Measurements from ENCODE around the gene SHC3.

SHC3 gene

GRCh38 chr9:89115426-89115825 is 63.2 kb downstream of the SHC3 start:
- no peaks in the 10 kb centered on the region for H3K27me3 ChIP-seq (ENCODE audit: control insufficient read depth in 1 of 2, insufficient read depth in 2 of 2, low read length in 2 of 2)

GRCh38 chr9:89114741-89115140 is 63.9 kb downstream of the SHC3 start:
- Histone ChIP-seq H3K4me3 (ENCODE audit: low read depth in 1 of 2, low read length in 2 of 2) (no peak overlapping the region), H3K4me1 (ENCODE audit: control insufficient read depth in 1 of 2, insufficient read depth in 2 of 2, low read length in 2 of 2) (no peaks in the 10 kb centered on the region), H3K27ac (ENCODE audit: low read depth, low read length) (no peak overlapping the region), H3K27me3 (ENCODE audit: control insufficient read depth in 1 of 2, insufficient read depth in 2 of 2, low read length in 2 of 2) (no peaks in the 10 kb centered on the region), H3K9me3 (ENCODE audit: control insufficient read depth in 1 of 2, low read length in 2 of 2) (no peaks in the 10 kb centered on the region), H3K9ac (ENCODE audit: low read depth in 1 of 2, low read length in 2 of 2) (no peak overlapping the region), H3K36me3 (ENCODE audit: control insufficient read depth in 1 of 2, insufficient read depth in 2 of 2, low read length in 2 of 2) (no peaks in the 10 kb centered on the region)

More at GRCh38 chr9:89115426-89115825, 63.2 kb downstream of the SHC3 start:
- Histone ChIP-seq H3K9ac (ENCODE audit: low read depth in 1 of 2, low read length in 2 of 2) (no peak overlapping the region), H3K4me1 (ENCODE audit: control insufficient read depth in 1 of 2, insufficient read depth in 2 of 2, low read length in 2 of 2) (no peaks in the 10 kb centered on the region), H3K36me3 (ENCODE audit: control insufficient read depth in 1 of 2, insufficient read depth in 2 of 2, low read length in 2 of 2) (no peaks in the 10 kb centered on the region), H3K27ac (ENCODE audit: low read depth, low read length) (no peak overlapping the region), H3K9me3 (ENCODE audit: control insufficient read depth in 1 of 2, low read length in 2 of 2) (no peaks in the 10 kb centered on the region), H3K4me3 (ENCODE audit: low read depth in 1 of 2, low read length in 2 of 2) (no peak overlapping the region)

DNA sequence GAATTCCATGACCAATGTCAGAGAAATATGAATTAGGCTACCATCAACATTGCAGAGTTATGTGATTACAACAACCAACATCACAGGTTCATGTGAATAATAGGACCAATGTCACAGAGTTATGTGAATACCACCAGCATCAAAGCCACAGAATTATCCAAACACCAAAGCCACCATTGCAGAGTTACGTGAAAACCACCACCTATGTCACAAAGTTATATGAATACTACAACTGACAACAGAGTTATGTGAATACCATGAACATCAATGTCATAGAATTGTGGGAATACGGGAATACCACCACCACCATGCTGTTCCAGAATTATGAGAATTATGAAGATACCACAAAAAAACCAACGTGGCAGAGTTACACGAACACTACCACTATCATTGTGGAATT is 64.8 kb downstream of the SHC3 start:
- Histone ChIP-seq H3K27ac (ENCODE audit: low read depth, low read length) (no peak overlapping the region), H3K9ac (ENCODE audit: low read depth in 1 of 2, low read length in 2 of 2) (no peak overlapping the region), H3K36me3 (ENCODE audit: control insufficient read depth in 1 of 2, insufficient read depth in 2 of 2, low read length in 2 of 2) (no peaks in the 10 kb centered on the region)

DNA sequence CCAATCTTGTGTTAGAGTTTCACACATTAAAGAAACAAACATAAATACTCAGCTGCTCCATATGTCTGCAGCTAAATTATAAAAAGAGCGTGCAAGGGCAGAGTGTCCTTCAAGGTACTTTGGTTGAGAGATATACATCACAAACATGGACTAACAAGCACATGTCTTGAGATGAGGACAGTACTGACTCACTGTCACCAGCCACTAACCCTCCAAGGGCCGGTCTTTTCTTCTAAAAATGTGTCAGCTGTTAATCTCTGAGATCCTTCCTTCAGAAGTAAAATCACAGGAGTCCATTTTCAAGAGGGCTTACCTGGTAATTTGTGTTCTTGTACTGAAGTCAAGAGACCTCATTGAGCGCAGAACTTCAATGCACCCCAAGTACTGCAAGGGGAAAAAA is 66.4 kb downstream of the SHC3 start:
- Histone ChIP-seq H3K27ac (ENCODE audit: low read depth, low read length) (no peak overlapping the region), H3K36me3 (ENCODE audit: control insufficient read depth in 1 of 2, insufficient read depth in 2 of 2, low read length in 2 of 2) (no peaks in the 10 kb centered on the region), H3K4me3 (ENCODE audit: low read depth in 1 of 2, low read length in 2 of 2) (no peak overlapping the region), H3K27me3 (ENCODE audit: control insufficient read depth in 1 of 2, insufficient read depth in 2 of 2, low read length in 2 of 2) (no peaks in the 10 kb centered on the region), H3K9me3 (ENCODE audit: control insufficient read depth in 1 of 2, low read length in 2 of 2) (no peaks in the 10 kb centered on the region), H3K4me1 (ENCODE audit: control insufficient read depth in 1 of 2, insufficient read depth in 2 of 2, low read length in 2 of 2) (no peaks in the 10 kb centered on the region), H3K9ac (ENCODE audit: low read depth in 1 of 2, low read length in 2 of 2) (no peak overlapping the region)

More for the DNA sequence above, 64.8 kb downstream of the SHC3 start:
- Histone ChIP-seq H3K4me3 (ENCODE audit: low read depth in 1 of 2, low read length in 2 of 2) (no peak overlapping the region), H3K27me3 (ENCODE audit: control insufficient read depth in 1 of 2, insufficient read depth in 2 of 2, low read length in 2 of 2) (no peaks in the 10 kb centered on the region), H3K4me1 (ENCODE audit: control insufficient read depth in 1 of 2, insufficient read depth in 2 of 2, low read length in 2 of 2) (no peaks in the 10 kb centered on the region), H3K9me3 (ENCODE audit: control insufficient read depth in 1 of 2, low read length in 2 of 2) (no peaks in the 10 kb centered on the region)

- Histone ChIP-seq H3K9ac (ENCODE audit: low read depth in 1 of 2, low read length in 2 of 2) (no peak overlapping the region), H3K4me3 (ENCODE audit: low read depth in 1 of 2, low read length in 2 of 2) (no peak overlapping the region), H3K36me3 (ENCODE audit: control insufficient read depth in 1 of 2, insufficient read depth in 2 of 2, low read length in 2 of 2) (no peaks in the 10 kb centered on the region), H3K27ac (ENCODE audit: low read depth, low read length) (no peak overlapping the region), H3K27me3 (ENCODE audit: control insufficient read depth in 1 of 2, insufficient read depth in 2 of 2, low read length in 2 of 2) (no peaks in the 10 kb centered on the region), H3K4me1 (ENCODE audit: control insufficient read depth in 1 of 2, insufficient read depth in 2 of 2, low read length in 2 of 2) (no peaks in the 10 kb centered on the region), H3K9me3 (ENCODE audit: control insufficient read depth in 1 of 2, low read length in 2 of 2) (no peaks in the 10 kb centered on the region)
Measured at GRCh38 chr9:89109666-89110065, 69.0 kb downstream of the SHC3 start.

DNA sequence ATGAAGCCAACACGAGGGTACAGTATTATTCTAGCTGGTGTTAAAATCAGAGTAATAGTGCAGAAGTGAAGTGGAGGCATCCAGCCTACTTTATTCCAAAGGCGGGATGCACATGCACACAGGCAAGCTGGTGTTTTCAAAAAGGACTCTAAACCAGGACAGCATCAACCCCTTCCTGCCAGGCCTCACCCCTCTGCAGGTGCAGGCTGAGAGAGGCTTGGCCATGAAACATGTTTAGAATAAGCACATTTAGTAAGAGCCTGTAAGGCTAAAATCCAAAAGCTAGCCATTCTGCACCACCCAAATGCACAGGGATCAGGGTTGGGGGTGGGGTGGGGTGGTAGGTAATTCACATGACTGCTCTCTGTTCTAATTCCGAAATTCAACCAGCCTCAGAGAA is 71.2 kb downstream of the SHC3 start:
- Histone ChIP-seq H3K27ac (ENCODE audit: low read depth, low read length) (no peak overlapping the region), H3K4me1 (ENCODE audit: control insufficient read depth in 1 of 2, insufficient read depth in 2 of 2, low read length in 2 of 2) (no peaks in the 10 kb centered on the region), H3K9me3 (ENCODE audit: control insufficient read depth in 1 of 2, low read length in 2 of 2) (no peaks in the 10 kb centered on the region), H3K4me3 (ENCODE audit: low read depth in 1 of 2, low read length in 2 of 2) (no peak overlapping the region), H3K27me3 (ENCODE audit: control insufficient read depth in 1 of 2, insufficient read depth in 2 of 2, low read length in 2 of 2) (no peaks in the 10 kb centered on the region), H3K9ac (ENCODE audit: low read depth in 1 of 2, low read length in 2 of 2) (no peak overlapping the region), H3K36me3 (ENCODE audit: control insufficient read depth in 1 of 2, insufficient read depth in 2 of 2, low read length in 2 of 2) (no peaks in the 10 kb centered on the region)

GRCh38 chr9:89106224-89106851 is 72.3 kb downstream of the SHC3 start:
- H3K27ac ChIP-seq (ENCODE audit: low read depth, low read length) = no peak overlapping the region
- H3K36me3 ChIP-seq (ENCODE audit: control insufficient read depth in 1 of 2, insufficient read depth in 2 of 2, low read length in 2 of 2) = no peaks in the 10 kb centered on the region
- H3K4me1 ChIP-seq (ENCODE audit: control insufficient read depth in 1 of 2, insufficient read depth in 2 of 2, low read length in 2 of 2) = no peaks in the 10 kb centered on the region
- H3K9ac ChIP-seq (ENCODE audit: low read depth in 1 of 2, low read length in 2 of 2) = no peak overlapping the region
- no peaks in the 10 kb centered on the region for H3K9me3 ChIP-seq (ENCODE audit: control insufficient read depth in 1 of 2, low read length in 2 of 2)
- H3K27me3 ChIP-seq (ENCODE audit: control insufficient read depth in 1 of 2, insufficient read depth in 2 of 2, low read length in 2 of 2) = no peaks in the 10 kb centered on the region
- no peak overlapping the region for H3K4me3 ChIP-seq (ENCODE audit: low read depth in 1 of 2, low read length in 2 of 2)

DNA sequence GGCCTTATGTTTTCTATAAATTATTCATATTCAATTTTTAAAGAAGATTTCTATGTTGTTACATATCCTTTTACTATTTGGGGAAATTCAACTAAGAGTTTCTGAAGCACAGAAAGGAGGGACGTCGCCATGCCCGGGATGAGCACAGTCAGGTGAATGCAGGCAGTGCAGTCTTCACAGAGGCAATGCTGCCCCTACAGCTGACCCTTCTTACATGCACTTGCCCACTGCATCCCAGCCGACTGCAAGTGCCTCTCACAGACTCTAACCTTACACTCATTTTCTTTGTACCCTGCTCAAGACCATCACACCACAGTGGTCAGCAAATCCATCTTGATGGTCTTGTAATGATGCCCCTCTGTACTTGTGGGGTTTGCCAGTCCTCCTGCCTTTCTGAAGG is 73.8 kb downstream of the SHC3 start:
- no peaks in the 10 kb centered on the region for H3K36me3 ChIP-seq (ENCODE audit: control insufficient read depth in 1 of 2, insufficient read depth in 2 of 2, low read length in 2 of 2)
- no peak overlapping the region for H3K9ac ChIP-seq (ENCODE audit: low read depth in 1 of 2, low read length in 2 of 2)
- H3K4me3 ChIP-seq (ENCODE audit: low read depth in 1 of 2, low read length in 2 of 2) = no peak overlapping the region
- H3K9me3 ChIP-seq (ENCODE audit: control insufficient read depth in 1 of 2, low read length in 2 of 2) = no peaks in the 10 kb centered on the region
- H3K27me3 ChIP-seq (ENCODE audit: control insufficient read depth in 1 of 2, insufficient read depth in 2 of 2, low read length in 2 of 2) = no peaks in the 10 kb centered on the region
- no peaks in the 10 kb centered on the region for H3K4me1 ChIP-seq (ENCODE audit: control insufficient read depth in 1 of 2, insufficient read depth in 2 of 2, low read length in 2 of 2)
- no peak overlapping the region for H3K27ac ChIP-seq (ENCODE audit: low read depth, low read length)

- no peak overlapping the region for H3K9ac ChIP-seq (ENCODE audit: low read depth in 1 of 2, low read length in 2 of 2)
- no peaks in the 10 kb centered on the region for H3K27me3 ChIP-seq (ENCODE audit: control insufficient read depth in 1 of 2, insufficient read depth in 2 of 2, low read length in 2 of 2)
- H3K9me3 ChIP-seq (ENCODE audit: control insufficient read depth in 1 of 2, low read length in 2 of 2) = no peaks in the 10 kb centered on the region
- H3K36me3 ChIP-seq (ENCODE audit: control insufficient read depth in 1 of 2, insufficient read depth in 2 of 2, low read length in 2 of 2) = no peaks in the 10 kb centered on the region
- no peak overlapping the region for H3K27ac ChIP-seq (ENCODE audit: low read depth, low read length)
- no peaks in the 10 kb centered on the region for H3K4me1 ChIP-seq (ENCODE audit: control insufficient read depth in 1 of 2, insufficient read depth in 2 of 2, low read length in 2 of 2)
- H3K4me3 ChIP-seq (ENCODE audit: low read depth in 1 of 2, low read length in 2 of 2) = no peak overlapping the region
Measured at GRCh38 chr9:89097219-89097618, 81.4 kb downstream of the SHC3 start.

- Histone ChIP-seq H3K9ac (ENCODE audit: low read depth in 1 of 2, low read length in 2 of 2) (no peak overlapping the region), H3K27me3 (ENCODE audit: control insufficient read depth in 1 of 2, insufficient read depth in 2 of 2, low read length in 2 of 2) (no peaks in the 10 kb centered on the region), H3K9me3 (ENCODE audit: control insufficient read depth in 1 of 2, low read length in 2 of 2) (no peaks in the 10 kb centered on the region), H3K4me3 (ENCODE audit: low read depth in 1 of 2, low read length in 2 of 2) (no peak overlapping the region), H3K4me1 (ENCODE audit: control insufficient read depth in 1 of 2, insufficient read depth in 2 of 2, low read length in 2 of 2) (no peaks in the 10 kb centered on the region), H3K27ac (ENCODE audit: low read depth, low read length) (no peak overlapping the region), H3K36me3 (ENCODE audit: control insufficient read depth in 1 of 2, insufficient read depth in 2 of 2, low read length in 2 of 2) (no peaks in the 10 kb centered on the region)
Measured at GRCh38 chr9:89096807-89097206, 81.8 kb downstream of the SHC3 start.

All from duodenal mucosa (tissue), 2 donors.